K562 (cell line): Measurements from ENCODE around the gene BRCC3. TPM values are rescaled to one million over a fixed set of nuclear protein-coding genes. Genes with fewer than 3 reads are reported as not detected.
A peak's percentile ranks its signal among the peaks of the same experiment; 100 is the strongest.

ENCODE experiments used
- AFF4 ChIP-seq: sonication (generic); formaldehyde crosslinking; IDR thresholded peaks from 2 replicates; pipeline ENCODE4 v1.8.0; 2023; ENCODE audit warnings: mild to moderate bottlenecking, missing genetic modification reagents
- CBX3 ChIP-seq, 2 experiments: IDR thresholded peaks; 1 replicate in 1 of 2; 2 replicates in 1 of 2; pipeline ENCODE4 v1.6.1; 2012; ENCODE audit warnings: inconsistent platforms in 2 of 2, low read length in 2 of 2, borderline replicate concordance in 1 of 2, control low read depth in 1 of 2
- GTF2A2 ChIP-seq: IDR thresholded peaks from 2 replicates; pipeline ENCODE4 v1.6.1; 2016; ENCODE audit warnings: mild to moderate bottlenecking, missing genetic modification characterization, missing compliant biosample characterization
- GTF2F1 ChIP-seq: IDR thresholded peaks from 2 replicates; pipeline ENCODE4 v1.6.1; 2011; ENCODE audit warnings: low read depth, low read length, improper control_type of control experiment
- HSF4 ChIP-seq: fragments of 250-450 bp; sonication (Bioruptor Pico); IDR thresholded peaks from 2 replicates; pipeline ENCODE4 v2.1.2; 2022; ENCODE audit warnings: mild to moderate bottlenecking, moderate library complexity, borderline replicate concordance
- KLF13 ChIP-seq: fragments of 450-650 bp; IDR thresholded peaks from 2 replicates; pipeline ENCODE4 v1.6.1; 2016; ENCODE audit warnings: missing genetic modification characterization, low read depth, mild to moderate bottlenecking, missing compliant biosample characterization, moderate library complexity, borderline replicate concordance
- MTA1 ChIP-seq: fragments of 450-650 bp; IDR thresholded peaks from 2 replicates; pipeline ENCODE4 v1.6.1; 2017; ENCODE audit warnings: borderline replicate concordance
- MYBL2 ChIP-seq, 2 experiments: fragments of 450-650 bp in 1 of 2; sonication (generic) in 1 of 2; formaldehyde crosslinking in 1 of 2; IDR thresholded peaks; 2 replicates each; pipeline versions ENCODE4 v1.6.1 to v1.8.1; 2017 to 2022; ENCODE audit warnings: borderline replicate concordance in 1 of 2, inconsistent platforms in 1 of 2, low read depth in 1 of 2, mild to moderate bottlenecking in 1 of 2, missing genetic modification reagents in 1 of 2, moderate library complexity in 1 of 2
- PATZ1 ChIP-seq: fragments of 250-450 bp; sonication (Bioruptor Pico); IDR thresholded peaks from 2 replicates; pipeline ENCODE4 v1.5.0; 2020; ENCODE audit warnings: mild to moderate bottlenecking, borderline replicate concordance
- RBM15 ChIP-seq: fragments of 200-400 bp; formaldehyde crosslinking; IDR thresholded peaks from 2 replicates; pipeline ENCODE4 v1.6.1; 2018; ENCODE audit warnings: mild to moderate bottlenecking, low read length, moderate library complexity; ENCODE audit not compliant: insufficient read depth
- TAF15 ChIP-seq: fragments of 200-400 bp; formaldehyde crosslinking; IDR thresholded peaks from 2 replicates; pipeline ENCODE4 v1.6.1; 2017; ENCODE audit warnings: mild to moderate bottlenecking, low read depth, low read length, moderate library complexity
- ZBTB33 ChIP-seq: sonication (generic); formaldehyde crosslinking; IDR thresholded peaks from 2 replicates; pipeline ENCODE4 v1.8.1; 2023; ENCODE audit warnings: mild to moderate bottlenecking, missing genetic modification reagents
- ZNF639 ChIP-seq, 2 experiments: fragments of 200-800 bp in 1 of 2; sonication (Bioruptor generic) in 1 of 2; sonication (generic) in 1 of 2; formaldehyde crosslinking in 1 of 2; IDR thresholded peaks in 1 of 2; conservative IDR thresholded peaks in 1 of 2; 2 replicates each; pipeline versions ENCODE4 v1.5.0 to v1.6.1; 2016 to 2020; ENCODE audit warnings: missing compliant biosample characterization in 1 of 2, missing genetic modification characterization in 1 of 2, missing genetic modification reagents in 1 of 2
- polyA plus RNA-seq, 8 experiments: library from polyadenylated mRNA; depleted of rRNA in 4 of 8; stranded (reverse) in 5 of 8; unstranded in 3 of 8; fragments of >200 nt; fragmentation: Nextera tagmentation in 2 of 8; fragmentation: Illumina TruSeq in 1 of 8; extraction: Ambion mirVana in 2 of 8; extraction: Trizol in 1 of 8; gene quantifications; 2 replicates each; pipeline versions ENCODE4 v1.2.1 to v1.2.3, GENCODE V29; 2011 to 2014; ENCODE audit warnings: inconsistent platforms in 1 of 8, missing spikeins in 1 of 8
- total RNA-seq, 7 experiments: library from RNA; depleted of rRNA in 6 of 7; stranded (reverse); fragments of >200 nt in 6 of 7; fragmentation: Illumina TruSeq in 2 of 7; extraction: Trizol in 2 of 7; gene quantifications; 2 replicates each; pipeline versions ENCODE4 v1.2.1 to v1.2.3, GENCODE V29; 2011 to 2021; ENCODE audit warnings: low replicate concordance in 1 of 7

BRCC3 gene
- total and polyA plus RNA-seq, 9 of the 15 experiments (the other 6 are each of a cell fraction or from before 2014, with no cell fraction given): 9.6 to 44.8 (median 26.7) TPM

GRCh38 chrX:155026727-155027508 is 44.4 kb upstream of the BRCC3 start, which contains the start of gene FUNDC2 (continued):
- TF ChIP-seq ZNF639 (CRISPR knock-in tag; conservative IDR thresholded peaks at IDR 0.05 in 1 of 2, IDR thresholded peaks at IDR 0.05 in 1 of 2) (peak in 1 of 2 experiments; percentile 99; a peak in 2 of 4 replicates), RBM15 (no peak), ZBTB33 (CRISPR knock-in tag) (no peak), KLF13 (tag) (0 out of 2 replicates have a peak, but pooled peaks have one; percentile 49), PATZ1 (CRISPR knock-in tag) (no peak), MYBL2 (IDR thresholded peaks at IDR 0.05; ENCODE audit: low read depth) (no peak), MYBL2 (CRISPR knock-in tag; IDR thresholded peaks at IDR 0.05; ENCODE audit: borderline replicate concordance) (no peak), MTA1 (peak; percentile 96), AFF4 (CRISPR knock-in tag) (0 out of 2 replicates have a peak, but pooled peaks have one; percentile 48), GTF2F1 (no peak), TAF15 (no peak), CBX3 (IDR thresholded peaks at IDR 0.05; ENCODE audit: borderline replicate concordance in 1 of 2, low read length in 2 of 2) (0 out of 3 replicates have a peak, but pooled peaks of 1 of the 2 experiments have one; percentile 45), GTF2A2 (tag) (no peak), HSF4 (CRISPR knock-in tag) (no peak)
